ENCODE data around the gene DTNBP1. TPM values are rescaled to one million over a fixed set of nuclear protein-coding genes. Genes with fewer than 3 reads are reported as not detected.
"Not testable (repeated sequence)": the region's sequence is repeated elsewhere in the genome, so short reads cannot be mapped to it uniquely, and the experiment has no call there.

The DTNBP1 gene
- total and polyA plus RNA-seq, 5 experiments from 2014 or later: 23.1 to 41.5 (median 32.5) TPM

GRCh38 chr6:15663130-15663871, 473 bp upstream of the DTNBP1 start:
- Mint-ChIP-seq H3K4me3 (peak overlapping the region; percentile 65 to 94 (median 86)), H3K9me3 (no peaks in the 10 kb centered on the region), H3K27ac (peak overlapping the region; percentile 73 to 92 (median 88)), H3K4me1 (peaks cover 10 to 41% (median 28%) of the 10 kb centered on the region in 4 donors), H3K36me3 (peaks cover 0 to 13% (median 4%) of the 10 kb centered on the region in 3 donors), H3K27me3 (peaks cover 0 to 1% (median 0%) of the 10 kb centered on the region in 5 donors)
- POLR2A ChIA-PET: interaction anchor here (0.7 to 1.5 kb wide), 3 partner anchors 466 to 670 kb away, joined by 3 to 5 read pairs (median 3); partner anchors contain the start of gene MYLIP
- DNase-seq (peak in 1 of 10 donors; percentile 13), ATAC-seq (no peak)

DNA sequence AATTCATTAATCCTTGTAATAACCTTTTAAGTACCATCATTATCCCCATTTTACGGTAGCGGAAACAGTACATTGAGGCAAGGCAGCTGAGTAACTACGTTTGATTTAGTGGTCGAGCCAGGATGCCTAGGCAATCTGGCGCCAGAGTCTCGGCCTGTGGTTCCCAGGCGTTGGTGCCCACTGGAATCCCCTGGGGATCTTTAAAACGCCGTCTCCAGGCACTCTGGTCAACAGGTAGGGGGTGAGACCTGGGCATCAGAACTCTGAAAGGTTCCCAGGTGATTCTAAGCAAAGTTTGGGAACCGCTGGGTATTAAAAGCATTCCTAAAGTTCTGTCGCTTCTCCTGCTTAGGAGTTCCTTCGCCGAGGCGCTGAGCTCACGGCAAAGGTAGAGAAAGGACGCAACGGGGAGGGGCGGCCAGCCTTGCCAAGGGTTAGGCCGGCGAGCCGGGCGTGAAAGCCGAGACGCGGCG, 939 bp downstream of the DTNBP1 start:
- Mint-ChIP-seq H3K27me3 (no peaks in the 10 kb centered on the region), H3K4me3 (peak overlapping the region; percentile 65 to 94 (median 86)), H3K36me3 (peaks cover 0 to 13% (median 4%) of the 10 kb centered on the region in 3 donors), H3K4me1 (peaks cover 18 to 55% (median 42%) of the 10 kb centered on the region in 4 donors), H3K27ac (peak overlapping the region; percentile 76 to 91 (median 84)), H3K9me3 (no peaks in the 10 kb centered on the region)
- ATAC-seq: no peak
- POLR2A ChIA-PET: interaction anchor here (0.7 to 1.5 kb wide), 5 partner anchors 10 to 576 kb away, joined by 3 to 5 read pairs (median 3); partner anchors contain the start of genes GMPR and MYLIP
- no peak for DNase-seq

GRCh38 chr6:15659181-15659580, 3.6 kb downstream of the DTNBP1 start:
- Mint-ChIP-seq H3K4me1 (peaks cover 20 to 76% (median 51%) of the 10 kb centered on the region in 4 donors), H3K4me3 (no peak overlapping the region), H3K9me3 (no peaks in the 10 kb centered on the region), H3K36me3 (peaks cover 0 to 13% (median 4%) of the 10 kb centered on the region in 3 donors), H3K27ac (peak overlapping the region in 2 of 10 donors; percentile 47 to 78), H3K27me3 (no peaks in the 10 kb centered on the region)
- POLR2A ChIA-PET: no interaction called here
- ATAC-seq (no peak), DNase-seq (no peak)

GRCh38 chr6:15658181-15658744, 4.6 kb downstream of the DTNBP1 start:
- Mint-ChIP-seq H3K27ac (peak overlapping the region in 3 of 10 donors; percentile 3 to 78 (median 5)), H3K27me3 (no peaks in the 10 kb centered on the region), H3K4me1 (peaks cover 18 to 80% (median 50%) of the 10 kb centered on the region in 4 donors), H3K4me3 (peak overlapping the region in 3 of 10 donors; percentile 1 to 15 (median 4)), H3K9me3 (no peaks in the 10 kb centered on the region), H3K36me3 (peaks cover 0 to 13% (median 4%) of the 10 kb centered on the region in 3 donors)
- ATAC-seq (no peak), DNase-seq (no peak)
- POLR2A ChIA-PET: no interaction called here

GRCh38 chr6:15657290-15657689, 5.5 kb downstream of the DTNBP1 start:
- ATAC-seq (no peak), DNase-seq (no peak)
- POLR2A ChIA-PET: no interaction called here
- Mint-ChIP-seq H3K27ac (peak overlapping the region in 3 of 10 donors; percentile 34 to 78 (median 77)), H3K36me3 (peaks cover 0 to 18% (median 8%) of the 10 kb centered on the region in 3 donors), H3K4me1 (peaks cover 20 to 84% (median 53%) of the 10 kb centered on the region in 4 donors), H3K4me3 (no peak overlapping the region), H3K27me3 (no peaks in the 10 kb centered on the region), H3K9me3 (no peaks in the 10 kb centered on the region)

GRCh38 chr6:15656145-15656544, 6.7 kb downstream of the DTNBP1 start:
- Mint-ChIP-seq H3K36me3 (peaks cover 0 to 25% (median 10%) of the 10 kb centered on the region in 3 donors), H3K9me3 (peaks cover 0 to under 1% (median 0%) of the 10 kb centered on the region in 9 donors), H3K27me3 (no peaks in the 10 kb centered on the region), H3K4me1 (peaks cover 21 to 78% (median 50%) of the 10 kb centered on the region in 4 donors), H3K27ac (no peak overlapping the region), H3K4me3 (no peak overlapping the region)
- no peak for DNase-seq
- POLR2A ChIA-PET: interaction anchor here (0.6 kb wide), 1 partner anchor 548 kb away, joined by 6 read pairs; no protein-coding TSS in a partner anchor
- no peak for ATAC-seq

DNA sequence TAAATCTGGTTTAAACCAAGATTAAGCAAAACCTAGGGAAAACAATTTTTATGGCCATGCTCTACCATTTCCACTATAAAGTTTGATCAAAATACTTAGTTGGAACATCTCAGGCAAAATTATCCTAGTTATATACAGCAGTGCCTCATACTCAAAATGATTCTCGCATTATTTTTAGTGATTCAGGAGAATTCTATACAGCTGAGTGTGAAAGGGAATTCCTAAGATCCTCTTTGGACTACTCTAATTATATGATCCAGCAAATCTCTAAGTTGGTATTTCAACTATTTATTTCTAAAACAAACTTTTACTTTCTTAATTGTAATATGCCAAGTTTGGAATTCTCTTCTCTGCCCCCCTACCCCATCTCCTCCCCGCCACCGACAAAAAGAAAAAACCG, 8.6 kb downstream of the DTNBP1 start:
- H3K4me1 Mint-ChIP-seq: peaks cover 21 to 63% (median 44%) of the 10 kb centered on the region in 4 donors
- no peak for ATAC-seq
- POLR2A ChIA-PET: no interaction called here

DNA sequence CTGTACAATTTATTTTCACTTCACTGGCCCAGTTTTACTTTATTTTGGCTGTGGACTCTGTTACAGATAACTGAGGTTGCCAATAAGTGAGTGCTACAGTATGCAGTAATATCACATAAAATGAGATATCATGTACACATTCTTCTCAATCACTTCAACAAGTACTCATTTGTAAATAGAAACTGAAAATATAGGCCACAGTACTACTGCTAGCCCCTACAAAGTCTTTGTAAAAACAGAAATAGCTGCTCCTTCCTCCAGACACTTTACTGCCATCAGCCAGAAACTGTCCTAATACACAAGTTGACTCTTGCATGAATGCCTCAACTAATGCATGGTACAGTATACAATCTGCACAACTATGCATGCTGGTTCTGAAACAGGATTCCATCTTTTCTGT, 9.2 kb downstream of the DTNBP1 start:
- DNase-seq (no peak), ATAC-seq (no peak)
- no peak overlapping the region for H3K4me3 Mint-ChIP-seq
- no peaks in the 10 kb centered on the region for H3K27me3 Mint-ChIP-seq
- peaks cover 20 to 56% (median 37%) of the 10 kb centered on the region in 4 donors for H3K4me1 Mint-ChIP-seq
- POLR2A ChIA-PET: no interaction called here
- H3K36me3 Mint-ChIP-seq: peaks cover 9 to 33% (median 31%) of the 10 kb centered on the region in 3 donors
- peak overlapping the region in 3 of 10 donors; percentile 1 to 41 (median 34) for H3K27ac Mint-ChIP-seq
- H3K9me3 Mint-ChIP-seq: peaks cover 0 to 9% (median 3%) of the 10 kb centered on the region in 9 donors

More for the DNA sequence above, 8.6 kb downstream of the DTNBP1 start:
- Mint-ChIP-seq H3K4me3 (no peak overlapping the region), H3K9me3 (peaks cover 0 to 7% (median 0%) of the 10 kb centered on the region in 9 donors), H3K36me3 (peaks cover 2 to 33% (median 24%) of the 10 kb centered on the region in 3 donors), H3K27me3 (no peaks in the 10 kb centered on the region), H3K27ac (peak overlapping the region in 1 of 10 donors; percentile 45)
- DNase-seq: no peak

DNA sequence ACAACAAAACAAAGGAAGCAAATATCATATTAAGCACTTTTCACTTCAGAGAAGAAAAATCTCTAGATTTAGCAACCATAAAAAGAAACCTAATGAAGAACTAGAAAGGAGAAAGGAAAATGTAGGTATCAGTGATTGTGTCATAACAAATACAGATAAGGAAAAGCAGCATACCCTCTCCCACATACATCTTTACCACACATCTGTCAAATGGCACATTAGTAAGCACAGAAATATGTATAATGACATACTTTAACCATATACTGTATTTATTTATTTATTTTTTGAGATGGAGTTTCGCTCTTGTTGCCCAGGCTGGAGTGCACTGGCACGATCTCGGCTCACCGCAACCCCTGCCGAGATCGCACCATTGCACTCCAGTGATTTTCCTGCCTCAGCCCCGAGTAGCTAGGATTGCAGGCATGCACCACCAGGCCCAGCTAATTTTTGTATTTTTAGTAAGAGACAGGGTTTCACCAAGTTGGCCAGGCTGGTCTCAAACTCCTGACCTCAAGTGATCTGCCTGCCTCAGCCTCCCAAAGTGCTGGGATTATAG, 12.7 kb downstream of the DTNBP1 start:
- H3K27me3 Mint-ChIP-seq, ATAC-seq, DNase-seq, POLR2A ChIA-PET, H3K4me3 Mint-ChIP-seq, H3K27ac Mint-ChIP-seq: not testable (repeated sequence)
- Mint-ChIP-seq H3K4me1 (peaks cover 17 to 37% (median 20%) of the 10 kb centered on the region in 4 donors), H3K36me3 (peaks cover 43 to 67% (median 64%) of the 10 kb centered on the region in 3 donors), H3K9me3 (peaks cover 7 to 39% (median 20%) of the 10 kb centered on the region in 9 donors)

DNA sequence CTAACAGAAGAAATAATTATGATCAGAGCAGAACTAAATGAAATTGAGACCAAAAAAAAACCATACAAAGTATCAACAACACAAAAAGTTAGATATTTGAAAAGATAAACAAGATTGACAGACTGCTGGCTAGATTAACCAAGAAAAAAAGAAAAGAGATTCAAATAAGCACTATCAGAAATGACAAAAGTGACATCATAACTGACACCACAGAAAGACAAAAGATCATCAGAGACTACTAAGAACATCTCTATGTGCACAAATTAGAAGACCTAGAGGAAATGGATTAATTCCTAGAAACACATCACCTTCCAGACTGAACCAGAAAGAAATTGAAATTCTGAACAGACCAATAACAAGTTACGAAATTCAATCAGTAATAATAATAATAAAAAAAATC, 17.9 kb downstream of the DTNBP1 start:
- no peak for ATAC-seq
- Mint-ChIP-seq H3K36me3 (peaks cover 81 to 91% (median 85%) of the 10 kb centered on the region in 3 donors), H3K9me3 (peaks cover 24 to 69% (median 41%) of the 10 kb centered on the region in 9 donors), H3K4me1 (peaks cover 10 to 19% (median 14%) of the 10 kb centered on the region in 4 donors), H3K27ac (peak overlapping the region in 1 of 10 donors; percentile 6), H3K27me3 (no peaks in the 10 kb centered on the region), H3K4me3 (peak overlapping the region in 1 of 10 donors; percentile 30)
- POLR2A ChIA-PET: no interaction called here
- no peak for DNase-seq

- Mint-ChIP-seq H3K27me3 (no peaks in the 10 kb centered on the region), H3K4me3 (peak overlapping the region in 1 of 10 donors; percentile 8), H3K27ac (peak overlapping the region in 1 of 10 donors; percentile 34), H3K4me1 (peaks cover 10 to 21% (median 15%) of the 10 kb centered on the region in 4 donors), H3K36me3 (peaks cover 75 to 91% (median 86%) of the 10 kb centered on the region in 3 donors), H3K9me3 (peaks cover 21 to 65% (median 38%) of the 10 kb centered on the region in 9 donors)
- no peak for DNase-seq
- ATAC-seq: no peak
- POLR2A ChIA-PET: no interaction called here
Measured at GRCh38 chr6:15643542-15643941, 19.3 kb downstream of the DTNBP1 start.

DNA sequence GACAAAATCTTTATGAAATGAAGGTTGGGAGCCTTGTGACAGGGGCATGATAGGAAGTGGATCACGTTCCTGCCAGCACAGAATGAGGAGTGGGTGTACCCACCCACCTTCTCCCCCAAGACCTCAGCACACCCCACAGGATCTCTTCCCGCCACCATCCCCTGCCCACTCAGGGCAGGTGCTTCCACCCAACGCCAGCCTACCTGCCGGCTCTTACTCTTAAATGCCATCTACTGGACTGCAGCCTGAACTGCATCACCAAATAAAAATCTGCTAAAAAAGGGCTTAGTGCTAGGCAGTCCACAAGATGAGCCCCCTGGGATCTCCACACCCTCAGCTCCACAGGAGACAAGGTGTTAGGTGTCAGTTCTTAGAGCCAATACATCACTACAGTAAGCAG, 20.6 kb downstream of the DTNBP1 start:
- DNase-seq: no peak
- POLR2A ChIA-PET: no interaction called here
- ATAC-seq: no peak
- Mint-ChIP-seq H3K36me3 (peaks cover 63 to 87% (median 81%) of the 10 kb centered on the region in 3 donors), H3K4me3 (no peak overlapping the region), H3K4me1 (peaks cover 10 to 21% (median 15%) of the 10 kb centered on the region in 4 donors), H3K9me3 (peaks cover 16 to 55% (median 30%) of the 10 kb centered on the region in 9 donors), H3K27ac (peak overlapping the region in 1 of 10 donors; percentile 55), H3K27me3 (no peaks in the 10 kb centered on the region)
